ENCODE results near the gene GNB5. TPM values are rescaled to one million over a fixed set of nuclear protein-coding genes. Genes with fewer than 3 reads are reported as not detected.
"Not testable (repeated sequence)": the region's sequence is repeated elsewhere in the genome, so short reads cannot be mapped to it uniquely, and the experiment has no call there.

GNB5 gene
- 10 to 100 TPM; 13.9 to 18.9 TPM for total RNA-seq
- polyA plus RNA-seq (ENCODE audit: insufficient read length in 6 of 6), result 10 to 100 TPM; 11.3 to 18.5 (median 14.5) TPM
- long read RNA-seq, donor 1, partial matches to known transcripts, result 0 of 2 reads
- long read RNA-seq, donor 1, other reads (novel, unspliced or antisense), result 0 of 2 reads
- long read RNA-seq, donor 2, transcript GNB5-202 (11 exons, 1,735 nt), result major isoform, 6 of 6 reads
- long read RNA-seq, donor 2, partial matches to known transcripts, result 0 of 6 reads
- long read RNA-seq, donor 2, other reads (novel, unspliced or antisense), result 0 of 6 reads
- long read RNA-seq, donor 3, transcript GNB5-202 (11 exons, 1,735 nt), result major isoform, 6 of 6 reads
- long read RNA-seq, donor 3, partial matches to known transcripts, result 0 of 6 reads
- long read RNA-seq, donor 3, other reads (novel, unspliced or antisense), result 0 of 6 reads
- long read RNA-seq, donor 4, transcript GNB5-202 (11 exons, 1,735 nt), result major isoform, 7 of 11 reads
- long read RNA-seq, donor 4, partial matches to known transcripts, result 2 of 11 reads
- long read RNA-seq, donor 4, other reads (novel, unspliced or antisense), result 2 of 11 reads
- long read RNA-seq, donor 5, partial matches to known transcripts, result 0 of 4 reads
- long read RNA-seq, donor 5, other reads (novel, unspliced or antisense), result 0 of 4 reads
- long read RNA-seq, donor 6, partial matches to known transcripts, result 0 of 4 reads
- long read RNA-seq, donor 6, other reads (novel, unspliced or antisense), result 0 of 4 reads
- long read RNA-seq, donor 7, partial matches to known transcripts, result 0 of 2 reads
- long read RNA-seq, donor 7, other reads (novel, unspliced or antisense), result 0 of 2 reads
- long read RNA-seq, donor 8, transcript GNB5-202 (11 exons, 1,735 nt), result major isoform, 6 of 6 reads
- long read RNA-seq, donor 8, partial matches to known transcripts, result 0 of 6 reads
- long read RNA-seq, donor 8, other reads (novel, unspliced or antisense), result 0 of 6 reads
- long read RNA-seq, donor 9, result 0 reads
- long read RNA-seq, donor 10, partial matches to known transcripts, result 0 of 5 reads
- long read RNA-seq, donor 10, other reads (novel, unspliced or antisense), result 1 of 5 reads
- long read RNA-seq, donor 11, result 0 reads
- long read RNA-seq, donor 12, partial matches to known transcripts, result 0 of 2 reads
- long read RNA-seq, donor 12, other reads (novel, unspliced or antisense), result 0 of 2 reads

- ATAC-seq (no peak), DNase-seq (no peak)
- no peaks in the 10 kb centered on the region for H3K9me3 ChIP-seq
- intact Hi-C loops (cut with DNase I), result no loop called here
- no peak for TF ChIP-seq CTCF (IDR thresholded peaks at IDR 0.05)
- H3K27ac ChIP-seq, result no peak within 1 kb of the TSS
- no peaks in the 10 kb centered on the region for H3K36me3 ChIP-seq
- H3K27me3 ChIP-seq, result no peaks in the 10 kb centered on the region
- H3K4me3 ChIP-seq, result no peak within 1 kb of the TSS
- no peaks in the 10 kb centered on the region for H3K4me1 ChIP-seq
These were observed at the start of gene GNB5 for GRCh38 chr15:52191207-52191606. Gene GNB5, minus strand, starts transcription at chr15:52191392. Its CDS starts 6,716 bp downstream, at chr15:52184676.

GRCh38 chr15:52240166-52240565 is 49.0 kb upstream of the GNB5 start:
- H3K9me3 ChIP-seq, result no peaks in the 10 kb centered on the region
- H3K4me1 ChIP-seq, result no peaks in the 10 kb centered on the region
- H3K27ac ChIP-seq, result no peak overlapping the region
- no peak for DNase-seq
- H3K36me3 ChIP-seq, result peaks cover 0 to 33% of the 10 kb centered on the region in 2 donors
- intact Hi-C loops (cut with DNase I), result no loop called here
- H3K27me3 ChIP-seq, result no peaks in the 10 kb centered on the region
- no peak for ATAC-seq
- no peak for TF ChIP-seq CTCF (IDR thresholded peaks at IDR 0.05)
- H3K4me3 ChIP-seq, result no peak overlapping the region

- ATAC-seq; intact Hi-C loops (cut with DNase I); H3K4me1 ChIP-seq; H3K27me3 ChIP-seq; DNase-seq; H3K4me3 ChIP-seq; H3K9me3 ChIP-seq; H3K27ac ChIP-seq: not testable (repeated sequence)
- peaks cover 0 to 26% of the 10 kb centered on the region in 2 donors for H3K36me3 ChIP-seq
These were observed 47.9 kb upstream of the GNB5 start for GRCh38 chr15:52238989-52239525.

GRCh38 chr15:52238149-52238548 is 47.0 kb upstream of the GNB5 start:
- no peak overlapping the region for H3K27ac ChIP-seq
- ATAC-seq (no peak), DNase-seq (no peak)
- intact Hi-C loops (cut with DNase I), result no loop called here
- peaks cover 0 to 26% of the 10 kb centered on the region in 2 donors for H3K36me3 ChIP-seq
- no peaks in the 10 kb centered on the region for H3K4me1 ChIP-seq
- no peaks in the 10 kb centered on the region for H3K27me3 ChIP-seq
- TF ChIP-seq CTCF (IDR thresholded peaks at IDR 0.05), result no peak
- no peaks in the 10 kb centered on the region for H3K9me3 ChIP-seq
- no peak overlapping the region for H3K4me3 ChIP-seq

DNA sequence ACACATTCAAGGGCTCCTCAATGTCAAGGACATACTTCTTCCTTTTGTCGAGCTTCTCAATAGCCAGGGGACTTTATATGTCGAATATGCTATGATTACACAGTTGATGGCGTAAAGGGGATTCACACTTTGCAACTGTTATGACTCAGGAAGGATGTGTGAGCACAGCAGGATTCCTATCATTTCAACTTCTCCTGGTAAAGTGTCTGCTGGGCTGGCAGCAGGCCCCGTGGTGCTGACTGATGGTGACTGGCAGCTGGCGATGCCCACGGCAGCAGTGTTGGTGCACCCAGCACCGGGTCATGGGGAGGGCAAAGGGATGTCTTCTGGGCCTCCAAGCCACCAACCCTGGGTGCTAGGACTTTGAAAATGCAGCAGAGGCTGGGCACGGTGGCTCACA is 44.8 kb upstream of the GNB5 start:
- Histone ChIP-seq H3K27me3 (no peaks in the 10 kb centered on the region), H3K36me3 (peaks cover 0 to 18% of the 10 kb centered on the region in 2 donors), H3K4me3 (no peak overlapping the region), H3K27ac (no peak overlapping the region), H3K9me3 (no peaks in the 10 kb centered on the region), H3K4me1 (no peaks in the 10 kb centered on the region)
- DNase-seq, result no peak
- intact Hi-C loops (cut with DNase I), result no loop called here
- no peak for TF ChIP-seq CTCF (IDR thresholded peaks at IDR 0.05)
- ATAC-seq, result peak; percentile 12
